Large intestine (tissue), 3 donors: Measurements from ENCODE around the gene AQP5. TPM values are rescaled to one million over a fixed set of nuclear protein-coding genes. Genes with fewer than 3 reads are reported as not detected.

ENCODE experiments used
- DNase-seq, 2 donors: peaks; one replicate each; pipeline versions ENCODE4 v3.0.0 to v3.0.0-alpha.2; 2013
- H3K27ac ChIP-seq: one replicate; pipeline ENCODE4 v1.5.1; 2013; ENCODE audit warnings: low read length
- H3K27me3 ChIP-seq: 2 replicates; pipeline ENCODE4 v1.6.1; 2013; ENCODE audit warnings: low read length; ENCODE audit not compliant: control insufficient read depth, insufficient read depth
- H3K36me3 ChIP-seq: 2 replicates; pipeline ENCODE4 v1.6.1; 2013; ENCODE audit warnings: low read length; ENCODE audit not compliant: control insufficient read depth, insufficient read depth
- H3K4me1 ChIP-seq: one replicate; pipeline ENCODE4 v1.6.1; 2013; ENCODE audit warnings: low read length; ENCODE audit not compliant: control insufficient read depth, insufficient read depth
- H3K4me3 ChIP-seq: one replicate; pipeline ENCODE4 v1.5.1; 2013; ENCODE audit warnings: low read length
- H3K9me3 ChIP-seq: one replicate; pipeline ENCODE4 v1.6.1; 2013; ENCODE audit warnings: mild to moderate bottlenecking, low read depth, low read length, moderate library complexity; ENCODE audit not compliant: control insufficient read depth
- WGBS: methylation state at CpG from one replicate; pipeline ENCODE4 v1.1.5; 2013; ENCODE audit warnings: low lambda C conversion rate; ENCODE audit not compliant: insufficient coverage; 5-methylcytosine and 5-hydroxymethylcytosine counted together
- polyA plus RNA-seq: library from polyadenylated mRNA; unstranded; fragments of 120-200 nt; gene quantifications from one replicate; pipeline ENCODE4 v1.2.1, GENCODE V29; 2013

AQP5 gene
- polyA plus RNA-seq, 1 donor = 0.64 TPM

- no peak for DNase-seq
- H3K36me3 ChIP-seq = no peaks in the 10 kb centered on the region
- no peaks in the 10 kb centered on the region for H3K9me3 ChIP-seq
- H3K27ac ChIP-seq = no peak overlapping the region
- WGBS = no CpG with 5 or more reads among the region's 8 CpGs
- no peaks in the 10 kb centered on the region for H3K4me1 ChIP-seq
- no peak overlapping the region for H3K4me3 ChIP-seq
- peaks cover 10% of the 10 kb centered on the region for H3K27me3 ChIP-seq
These were observed 29.0 kb upstream of the AQP5 start for GRCh38 chr12:49932533-49933130.

DNA sequence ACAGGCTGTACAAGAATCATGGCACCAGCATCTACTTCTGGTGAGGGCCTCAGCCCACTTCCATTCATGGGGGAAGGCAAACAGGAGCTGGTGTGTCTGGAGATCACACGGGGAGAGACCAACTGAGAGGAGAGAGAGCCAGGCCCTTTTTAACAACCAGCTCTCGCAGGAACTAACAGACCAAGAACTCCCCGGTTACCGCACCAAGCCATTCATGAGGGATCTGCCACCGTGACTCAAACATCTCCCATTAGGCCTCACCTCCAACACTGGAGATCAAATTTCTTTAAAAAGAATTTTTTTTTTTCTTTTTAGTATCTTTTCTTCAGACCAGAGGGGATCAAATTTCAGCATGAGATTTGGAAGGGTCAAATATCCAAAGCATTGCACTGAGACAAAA lies 27.9 kb upstream of the AQP5 start:
- WGBS = 80% methylated on average over 3 of the region's 5 CpGs
- no peaks in the 10 kb centered on the region for H3K36me3 ChIP-seq
- H3K4me1 ChIP-seq = no peaks in the 10 kb centered on the region
- no peak for DNase-seq
- no peak overlapping the region for H3K4me3 ChIP-seq
- peaks cover 8% of the 10 kb centered on the region for H3K27me3 ChIP-seq
- H3K27ac ChIP-seq = no peak overlapping the region
- H3K9me3 ChIP-seq = no peaks in the 10 kb centered on the region

DNA sequence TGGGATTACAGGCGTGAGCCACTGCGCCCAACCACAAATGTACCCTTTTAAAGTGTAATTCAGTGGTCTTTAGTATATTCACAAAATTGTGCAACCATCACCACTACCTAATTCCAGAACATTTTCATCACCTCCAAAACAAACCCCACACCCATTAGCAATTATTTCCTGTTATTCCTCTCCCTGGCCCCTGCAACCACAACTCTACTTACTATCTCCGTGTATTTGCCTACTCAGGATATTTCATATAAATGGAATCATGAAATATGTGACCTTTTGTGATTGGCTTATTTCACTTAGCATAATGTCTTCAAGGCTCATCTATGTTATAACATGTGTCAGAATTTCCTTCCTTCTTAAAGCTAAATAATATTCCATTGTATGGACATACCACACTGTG lies 27.2 kb upstream of the AQP5 start:
- no peaks in the 10 kb centered on the region for H3K9me3 ChIP-seq
- 100% methylated on average over 1 of the region's 3 CpGs for WGBS
- H3K27ac ChIP-seq = no peak overlapping the region
- H3K36me3 ChIP-seq = no peaks in the 10 kb centered on the region
- no peak for DNase-seq
- H3K27me3 ChIP-seq = peaks cover 3% of the 10 kb centered on the region
- no peaks in the 10 kb centered on the region for H3K4me1 ChIP-seq
- H3K4me3 ChIP-seq = no peak overlapping the region

GRCh38 chr12:49936925-49937324 lies 24.7 kb upstream of the AQP5 start:
- H3K36me3 ChIP-seq = no peaks in the 10 kb centered on the region
- peaks cover under 1% of the 10 kb centered on the region for H3K27me3 ChIP-seq
- no peak for DNase-seq
- H3K4me3 ChIP-seq = no peak overlapping the region
- no peak overlapping the region for H3K27ac ChIP-seq
- no peaks in the 10 kb centered on the region for H3K4me1 ChIP-seq
- 86% methylated on average over 2 of the region's 3 CpGs for WGBS
- no peaks in the 10 kb centered on the region for H3K9me3 ChIP-seq

DNA sequence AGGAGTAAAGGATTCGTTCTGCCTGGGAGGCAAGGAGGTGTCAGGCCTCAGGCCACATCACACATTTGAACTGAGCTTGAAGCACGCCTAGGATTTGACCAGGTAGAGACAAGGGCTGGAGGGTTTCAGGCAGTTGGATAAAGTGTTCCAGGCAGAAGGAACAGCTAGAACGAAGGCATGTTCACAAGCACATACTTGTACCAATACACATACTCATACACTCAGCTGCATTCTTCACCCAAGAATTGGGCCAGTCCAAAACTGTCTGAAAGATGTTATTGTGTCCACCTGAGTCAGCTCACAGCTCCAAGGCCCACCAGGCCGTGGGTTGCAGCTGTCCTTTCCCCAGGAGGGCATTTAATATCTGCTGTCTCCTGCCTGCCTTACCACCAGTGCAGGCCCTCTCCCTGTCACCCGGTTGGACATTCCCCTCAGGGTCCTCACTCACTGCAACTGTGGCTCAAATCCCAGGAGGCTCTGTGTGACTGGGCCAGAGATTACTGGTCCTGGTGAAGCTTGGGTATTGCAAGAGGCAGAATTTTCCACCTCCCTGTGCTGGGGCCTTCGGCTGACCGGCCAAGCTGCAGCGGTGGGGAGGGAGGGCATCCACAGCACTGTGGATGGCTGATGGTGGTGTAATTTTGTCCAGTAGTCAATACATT lies 23.9 kb upstream of the AQP5 start:
- H3K36me3 ChIP-seq = no peaks in the 10 kb centered on the region
- DNase-seq = no peak
- H3K27me3 ChIP-seq = no peaks in the 10 kb centered on the region
- no peak overlapping the region for H3K4me3 ChIP-seq
- H3K4me1 ChIP-seq = no peaks in the 10 kb centered on the region
- WGBS = 100% methylated on average over 2 of the region's 8 CpGs
- no peak overlapping the region for H3K27ac ChIP-seq
- H3K9me3 ChIP-seq = no peaks in the 10 kb centered on the region

- peaks cover 2% of the 10 kb centered on the region for H3K27me3 ChIP-seq
- DNase-seq = no peak
- H3K4me1 ChIP-seq = peaks cover 5% of the 10 kb centered on the region
- H3K4me3 ChIP-seq = no peak overlapping the region
- H3K36me3 ChIP-seq = no peaks in the 10 kb centered on the region
- H3K27ac ChIP-seq = no peak overlapping the region
- no peaks in the 10 kb centered on the region for H3K9me3 ChIP-seq
These were observed 22.4 kb upstream of the AQP5 start for GRCh38 chr12:49939307-49939706.

DNA sequence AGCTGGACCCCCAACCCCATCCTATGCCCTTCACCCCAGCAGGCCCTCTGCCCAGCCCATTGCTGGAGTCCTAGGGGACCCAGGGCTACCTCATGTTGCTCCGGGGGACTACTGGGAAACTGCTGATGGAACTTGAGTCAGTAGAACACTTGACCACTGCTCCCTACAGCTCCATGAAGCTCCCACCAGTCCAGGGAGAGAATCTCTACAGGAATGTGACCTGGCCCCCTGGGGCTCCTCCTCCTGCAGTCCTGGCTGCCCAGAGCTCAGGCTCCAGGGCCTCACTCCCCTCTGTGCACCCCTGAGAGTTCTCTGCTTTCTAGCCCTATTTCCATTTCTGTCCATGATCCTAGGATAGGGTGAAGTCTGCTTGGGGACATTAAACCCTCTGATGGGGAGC lies 22.0 kb upstream of the AQP5 start:
- no CpG with 5 or more reads among the region's 1 CpG for WGBS
- H3K4me1 ChIP-seq = peaks cover 5% of the 10 kb centered on the region
- H3K27me3 ChIP-seq = peaks cover 2% of the 10 kb centered on the region
- no peaks in the 10 kb centered on the region for H3K36me3 ChIP-seq
- DNase-seq = no peak
- H3K4me3 ChIP-seq = no peak overlapping the region
- H3K9me3 ChIP-seq = no peaks in the 10 kb centered on the region
- H3K27ac ChIP-seq = no peak overlapping the region

GRCh38 chr12:49941556-49942511 lies 19.8 kb upstream of the AQP5 start:
- Histone ChIP-seq H3K27ac (no peak overlapping the region), H3K27me3 (peaks cover 2% of the 10 kb centered on the region), H3K4me3 (no peak overlapping the region), H3K4me1 (peaks cover 19% of the 10 kb centered on the region), H3K9me3 (no peaks in the 10 kb centered on the region), H3K36me3 (no peaks in the 10 kb centered on the region)
- 100% methylated on average over 2 of the region's 13 CpGs for WGBS
- no peak for DNase-seq

GRCh38 chr12:49942512-49942893 lies 19.2 kb upstream of the AQP5 start:
- no peaks in the 10 kb centered on the region for H3K36me3 ChIP-seq
- DNase-seq = no peak
- no peak overlapping the region for H3K27ac ChIP-seq
- peaks cover 2% of the 10 kb centered on the region for H3K27me3 ChIP-seq
- 100% methylated on average over 1 of the region's 3 CpGs for WGBS
- H3K4me1 ChIP-seq = peaks cover 19% of the 10 kb centered on the region
- H3K4me3 ChIP-seq = no peak overlapping the region
- no peaks in the 10 kb centered on the region for H3K9me3 ChIP-seq

- Histone ChIP-seq H3K36me3 (no peaks in the 10 kb centered on the region), H3K4me1 (peaks cover 19% of the 10 kb centered on the region), H3K4me3 (no peak overlapping the region), H3K27ac (no peak overlapping the region), H3K9me3 (no peaks in the 10 kb centered on the region), H3K27me3 (peaks cover 2% of the 10 kb centered on the region)
- no CpG with 5 or more reads among the region's 14 CpGs for WGBS
- no peak for DNase-seq
These were observed 18.6 kb upstream of the AQP5 start for GRCh38 chr12:49942921-49943624.
